Measurements from ENCODE around the gene GNAI3. TPM values are rescaled to one million over a fixed set of nuclear protein-coding genes. Genes with fewer than 3 reads are reported as not detected.

The GNAI3 gene
- total and polyA plus RNA-seq, 2 of the 13 experiments (the other 11 are each of a cell fraction or from before 2014, with no cell fraction given) = 4.3 to 9.0 TPM

DNA sequence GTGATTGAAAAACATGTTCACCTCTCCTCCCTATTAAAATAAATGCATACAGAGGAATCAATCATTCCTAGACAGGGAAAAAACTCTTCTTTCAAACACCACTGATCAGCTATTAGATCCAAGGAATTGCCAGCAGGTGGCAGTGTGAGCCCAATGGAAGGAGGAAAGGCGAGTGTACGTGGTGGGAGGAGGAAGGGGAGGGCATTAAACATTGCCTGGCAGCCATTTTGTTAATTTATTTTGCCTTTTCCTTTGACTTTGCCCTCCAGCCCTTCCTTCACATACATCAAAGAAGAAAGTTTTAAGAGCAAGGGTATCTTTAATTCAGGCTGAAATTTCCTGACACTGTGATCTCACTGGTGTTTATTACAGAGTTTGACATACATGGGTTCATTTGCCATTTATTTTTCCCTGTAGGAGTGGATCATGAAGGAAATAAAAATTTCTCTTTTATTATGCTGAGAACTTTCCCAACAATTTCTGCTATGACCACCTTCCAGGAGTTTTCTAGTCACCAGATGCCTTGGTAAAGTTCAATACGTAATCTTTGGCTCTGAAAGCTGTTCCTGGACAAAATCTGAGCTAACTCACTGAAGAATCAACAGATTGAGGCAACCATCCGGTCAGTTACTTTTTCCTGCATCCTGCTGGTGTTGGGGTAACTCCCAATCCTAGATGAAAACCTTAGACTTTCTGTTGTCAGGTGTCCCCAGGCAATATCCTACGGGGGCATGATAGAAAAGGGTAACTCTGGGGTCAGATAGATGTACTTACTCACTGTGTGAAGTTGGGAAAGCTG lies 1.9 kb upstream of the GNAI3 start (continued):
- TF ChIP-seq, protein P1, sequence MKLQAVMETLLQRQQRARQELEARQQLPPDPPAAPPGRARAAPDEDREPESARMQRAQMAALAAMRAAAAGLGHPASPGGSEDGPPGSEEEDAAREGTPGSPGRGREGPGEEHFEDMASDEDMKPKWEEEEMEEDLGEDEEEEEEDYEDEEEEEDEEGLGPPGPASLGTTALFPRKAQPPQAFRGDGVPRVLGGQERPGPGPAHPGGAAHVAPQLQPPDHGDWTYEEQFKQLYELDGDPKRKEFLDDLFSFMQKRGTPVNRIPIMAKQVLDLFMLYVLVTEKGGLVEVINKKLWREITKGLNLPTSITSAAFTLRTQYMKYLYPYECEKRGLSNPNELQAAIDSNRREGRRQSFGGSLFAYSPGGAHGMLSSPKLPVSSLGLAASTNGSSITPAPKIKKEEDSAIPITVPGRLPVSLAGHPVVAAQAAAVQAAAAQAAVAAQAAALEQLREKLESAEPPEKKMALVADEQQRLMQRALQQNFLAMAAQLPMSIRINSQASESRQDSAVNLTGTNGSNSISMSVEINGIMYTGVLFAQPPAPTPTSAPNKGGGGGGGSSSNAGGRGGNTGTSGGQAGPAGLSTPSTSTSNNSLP (IDR thresholded peaks at IDR 0.05; ENCODE audit: low read depth, low read length) = peak; percentile 73; the same call in 1 of the 2 replicates
- TF ChIP-seq KLF16 (CRISPR knock-in tag; IDR thresholded peaks at IDR 0.05) = no peak
- no peak for TF ChIP-seq HHEX (CRISPR knock-in tag; IDR thresholded peaks at IDR 0.05)
- 0 out of 2 replicates have a peak, but pooled peaks have one; percentile 29 for TF ChIP-seq ZKSCAN8 (CRISPR knock-in tag; IDR thresholded peaks at IDR 0.05; ENCODE audit: borderline replicate concordance)
- TF ChIP-seq KLF9 (CRISPR knock-in tag; IDR thresholded peaks at IDR 0.05; ENCODE audit: low read depth) = 0 out of 2 replicates have a peak, but pooled peaks have one; percentile 35
- no peak for TF ChIP-seq ZNF598 (CRISPR knock-in tag; IDR thresholded peaks at IDR 0.05; ENCODE audit: borderline replicate concordance)
- peak; percentile 44; the same call in 1 of the 2 replicates for TF ChIP-seq THAP11 (CRISPR knock-in tag; IDR thresholded peaks at IDR 0.05)
- TF ChIP-seq NR1H2 (CRISPR knock-in tag; IDR thresholded peaks at IDR 0.05; ENCODE audit: borderline replicate concordance, low read depth) = no peak
- TF ChIP-seq FOSL2 (CRISPR knock-in tag; IDR thresholded peaks at IDR 0.05) = peak; percentile 20; the same call in 1 of the 2 replicates
- TF ChIP-seq BCL6 (CRISPR knock-in tag; IDR thresholded peaks at IDR 0.05) = peak; percentile 67
- TF ChIP-seq SAP130 (CRISPR knock-in tag; IDR thresholded peaks at IDR 0.05; ENCODE audit: low read depth) = peak; percentile 53
- TF ChIP-seq, protein P2, sequence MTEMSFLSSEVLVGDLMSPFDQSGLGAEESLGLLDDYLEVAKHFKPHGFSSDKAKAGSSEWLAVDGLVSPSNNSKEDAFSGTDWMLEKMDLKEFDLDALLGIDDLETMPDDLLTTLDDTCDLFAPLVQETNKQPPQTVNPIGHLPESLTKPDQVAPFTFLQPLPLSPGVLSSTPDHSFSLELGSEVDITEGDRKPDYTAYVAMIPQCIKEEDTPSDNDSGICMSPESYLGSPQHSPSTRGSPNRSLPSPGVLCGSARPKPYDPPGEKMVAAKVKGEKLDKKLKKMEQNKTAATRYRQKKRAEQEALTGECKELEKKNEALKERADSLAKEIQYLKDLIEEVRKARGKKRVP (CRISPR knock-in tag; IDR thresholded peaks at IDR 0.05) = no peak
- TF ChIP-seq KMT2B (CRISPR knock-in tag; IDR thresholded peaks at IDR 0.05) = peak; percentile 27; the same call in 1 of the 2 replicates
- TF ChIP-seq MAZ (IDR thresholded peaks at IDR 0.05; ENCODE audit: borderline replicate concordance, low read depth, low read length) = peak; percentile 78
- TF ChIP-seq MAZ (CRISPR knock-in tag; IDR thresholded peaks at IDR 0.05; ENCODE audit: low read depth) = no peak
- TF ChIP-seq ZNF614 (CRISPR knock-in tag; IDR thresholded peaks at IDR 0.05; ENCODE audit: borderline replicate concordance) = 0 out of 2 replicates have a peak, but pooled peaks have one; percentile 44
- peak; percentile 64; the same call in 1 of the 2 replicates for TF ChIP-seq MIXL1 (CRISPR knock-in tag; IDR thresholded peaks at IDR 0.05)
- no peak for TF ChIP-seq MTA3 (CRISPR knock-in tag; IDR thresholded peaks at IDR 0.05)
- TF ChIP-seq, protein P3, sequence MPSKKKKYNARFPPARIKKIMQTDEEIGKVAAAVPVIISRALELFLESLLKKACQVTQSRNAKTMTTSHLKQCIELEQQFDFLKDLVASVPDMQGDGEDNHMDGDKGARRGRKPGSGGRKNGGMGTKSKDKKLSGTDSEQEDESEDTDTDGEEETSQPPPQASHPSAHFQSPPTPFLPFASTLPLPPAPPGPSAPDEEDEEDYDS (CRISPR knock-in tag; IDR thresholded peaks at IDR 0.05) = 0 out of 2 replicates have a peak, but pooled peaks have one; percentile 24
- TF ChIP-seq ZNF577 (CRISPR knock-in tag; IDR thresholded peaks at IDR 0.05; ENCODE audit: borderline replicate concordance, low read depth) = no peak
- TF ChIP-seq SIN3A (IDR thresholded peaks at IDR 0.05; ENCODE audit: borderline replicate concordance, low read depth, low read length) = 0 out of 2 replicates have a peak, but pooled peaks have one; percentile 56
- no peak for TF ChIP-seq KLF6 (CRISPR knock-in tag; IDR thresholded peaks at IDR 0.05)
- TF ChIP-seq, protein P4, sequence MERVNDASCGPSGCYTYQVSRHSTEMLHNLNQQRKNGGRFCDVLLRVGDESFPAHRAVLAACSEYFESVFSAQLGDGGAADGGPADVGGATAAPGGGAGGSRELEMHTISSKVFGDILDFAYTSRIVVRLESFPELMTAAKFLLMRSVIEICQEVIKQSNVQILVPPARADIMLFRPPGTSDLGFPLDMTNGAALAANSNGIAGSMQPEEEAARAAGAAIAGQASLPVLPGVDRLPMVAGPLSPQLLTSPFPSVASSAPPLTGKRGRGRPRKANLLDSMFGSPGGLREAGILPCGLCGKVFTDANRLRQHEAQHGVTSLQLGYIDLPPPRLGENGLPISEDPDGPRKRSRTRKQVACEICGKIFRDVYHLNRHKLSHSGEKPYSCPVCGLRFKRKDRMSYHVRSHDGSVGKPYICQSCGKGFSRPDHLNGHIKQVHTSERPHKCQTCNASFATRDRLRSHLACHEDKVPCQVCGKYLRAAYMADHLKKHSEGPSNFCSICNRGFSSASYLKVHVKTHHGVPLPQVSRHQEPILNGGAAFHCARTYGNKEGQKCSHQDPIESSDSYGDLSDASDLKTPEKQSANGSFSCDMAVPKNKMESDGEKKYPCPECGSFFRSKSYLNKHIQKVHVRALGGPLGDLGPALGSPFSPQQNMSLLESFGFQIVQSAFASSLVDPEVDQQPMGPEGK (CRISPR knock-in tag; IDR thresholded peaks at IDR 0.05) = peak; percentile 74
